DMS153 treated with DMSO at 0.1 percent for 48 hours (cell line): ENCODE data around the gene EHD4.

Experiments
- DNase-seq: peaks from one replicate; lab custom pipeline; 2025; ENCODE audit not compliant: unreplicated experiment; lab: John Stamatoyannopoulos, UW

Gene EHD4

DNA sequence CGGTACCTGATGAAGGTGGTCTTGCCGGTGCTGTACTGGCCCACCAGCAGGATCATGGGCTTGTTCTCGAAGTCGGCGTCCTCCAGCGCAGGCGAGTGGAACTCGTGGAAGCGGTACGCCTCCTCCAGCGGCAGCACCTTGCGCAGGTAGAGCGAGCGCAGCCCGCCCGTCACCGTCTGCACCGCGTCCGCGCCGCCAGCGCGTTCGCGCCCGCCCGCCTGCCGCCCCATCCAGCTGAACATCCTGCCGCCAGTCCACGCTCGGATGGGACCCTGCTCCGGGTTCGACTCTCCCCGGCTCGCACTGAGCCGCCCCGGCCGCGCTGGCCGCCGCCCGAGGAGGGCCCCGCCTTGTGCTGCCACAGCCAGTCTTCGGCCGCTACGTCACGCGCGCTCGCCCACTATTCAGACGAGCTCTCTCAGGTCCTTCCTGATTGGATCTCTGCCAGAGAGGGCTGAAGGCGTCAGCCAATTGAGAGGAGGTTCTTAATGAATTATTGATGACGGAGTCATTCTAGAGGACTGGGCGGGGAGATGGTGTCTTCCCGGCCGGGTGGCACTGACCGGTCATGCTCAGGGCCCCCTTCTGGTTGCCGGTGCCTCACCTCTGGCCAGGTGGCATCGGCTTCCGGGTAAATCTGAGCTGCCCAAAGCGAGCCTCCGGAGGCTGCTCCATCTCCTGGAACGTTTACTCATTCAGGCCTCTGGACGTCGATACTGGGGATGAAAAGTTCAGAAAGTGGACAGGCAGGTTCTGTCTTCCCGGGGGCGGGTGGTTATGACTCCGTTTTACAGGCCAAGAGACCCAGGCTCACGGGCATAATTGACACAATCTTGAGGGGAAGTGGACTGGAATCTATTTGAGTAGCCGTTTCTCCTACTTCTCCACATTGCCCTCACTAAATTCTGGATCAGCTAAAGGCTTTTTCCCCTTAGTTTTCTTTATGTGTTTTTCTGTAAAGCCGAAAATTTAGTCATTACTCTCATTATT is at the start of gene EHD4:
EHD4 (minus strand) TSS at position 305 of the 990 bp plus-strand sequence; CDS start at position 242, 63 bp downstream.
- DNase-seq: peak; percentile 65

DNA sequence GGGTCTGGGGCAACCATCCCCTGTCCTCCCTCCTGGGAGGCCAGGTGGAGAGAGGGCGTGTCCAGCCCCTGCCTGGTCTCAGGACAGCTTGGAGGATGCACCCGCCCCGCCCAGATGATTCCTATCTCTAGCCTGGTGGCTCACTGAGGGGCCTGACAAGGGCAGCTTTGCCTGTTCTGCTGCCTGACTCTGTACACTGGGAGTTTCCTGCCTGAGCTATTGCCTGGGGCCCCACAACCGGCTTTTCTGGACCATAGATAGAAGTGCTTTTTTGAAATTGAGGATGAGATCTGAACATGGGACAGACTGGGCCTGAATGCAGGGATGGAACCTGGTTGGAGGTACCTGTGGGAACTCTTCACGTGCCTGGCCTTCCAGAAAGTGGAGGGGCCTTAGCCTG is 49.2 kb upstream of the EHD4 start:
- DNase-seq: no peak

- no peak for DNase-seq
Measured at GRCh38 chr15:42020713-42021273, 48.4 kb upstream of the EHD4 start, which contains the start of gene PLA2G4E. PLA2G4E (minus strand) TSS chr15:42021042; CDS start chr15:42021030, 12 bp downstream.

- DNase-seq: no peak
Measured at GRCh38 chr15:42018306-42019224, 46.2 kb upstream of the EHD4 start.

GRCh38 chr15:42016971-42017370 is 44.6 kb upstream of the EHD4 start:
- DNase-seq: no peak

GRCh38 chr15:42014406-42014805 is 42.0 kb upstream of the EHD4 start:
- DNase-seq: no peak

DNA sequence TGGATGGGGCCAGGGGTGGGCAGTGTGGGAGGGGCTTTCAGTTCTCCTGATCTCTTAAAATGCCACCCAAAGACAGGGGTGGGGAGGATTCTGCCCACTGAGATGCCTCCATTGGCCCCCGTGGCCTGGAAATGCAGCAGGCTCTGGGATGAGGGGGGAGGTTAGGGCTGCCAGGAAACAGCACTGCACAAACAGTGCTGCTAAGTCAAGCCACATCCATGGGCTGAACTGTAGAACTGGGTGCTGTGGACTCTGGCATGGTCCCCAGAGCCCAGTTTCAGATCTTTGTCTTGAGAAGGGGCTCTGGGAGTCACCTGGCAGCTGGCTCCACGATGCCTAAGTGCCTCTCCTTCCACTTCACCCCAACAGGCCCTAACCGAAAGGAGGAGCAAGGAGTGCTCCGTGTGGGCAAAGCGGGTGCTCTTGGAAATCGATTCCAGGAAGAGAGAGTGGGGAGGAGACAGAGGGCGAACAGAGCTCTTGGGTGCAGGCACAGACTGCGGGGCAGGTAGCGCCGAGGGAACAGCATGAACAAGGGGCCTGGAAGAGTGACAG is 40.6 kb upstream of the EHD4 start:
- DNase-seq: no peak

DNA sequence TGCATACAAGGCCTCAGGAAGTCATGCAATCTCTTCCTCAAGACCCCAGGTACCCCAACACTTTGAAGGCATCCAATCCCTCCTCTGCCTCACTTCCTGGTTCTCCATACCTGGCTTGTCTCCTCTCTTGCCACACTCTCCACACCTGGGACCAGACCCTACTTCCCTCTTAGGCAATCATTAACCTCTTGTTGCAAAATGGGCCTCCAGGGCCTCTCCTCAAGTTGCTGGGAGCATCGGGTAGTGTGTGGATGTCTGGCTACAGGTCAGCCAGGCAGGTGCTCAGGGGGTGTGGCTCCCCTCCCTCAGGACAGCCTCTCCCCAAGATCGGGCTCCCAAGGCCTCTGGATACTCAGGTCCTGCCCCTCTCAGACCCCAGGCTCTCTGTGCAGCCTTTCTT is 39.9 kb upstream of the EHD4 start:
- DNase-seq: no peak

- no peak for DNase-seq
Measured at GRCh38 chr15:42011074-42011473, 38.7 kb upstream of the EHD4 start.

GRCh38 chr15:42010434-42010833 is 38.1 kb upstream of the EHD4 start:
- DNase-seq: no peak

DNA sequence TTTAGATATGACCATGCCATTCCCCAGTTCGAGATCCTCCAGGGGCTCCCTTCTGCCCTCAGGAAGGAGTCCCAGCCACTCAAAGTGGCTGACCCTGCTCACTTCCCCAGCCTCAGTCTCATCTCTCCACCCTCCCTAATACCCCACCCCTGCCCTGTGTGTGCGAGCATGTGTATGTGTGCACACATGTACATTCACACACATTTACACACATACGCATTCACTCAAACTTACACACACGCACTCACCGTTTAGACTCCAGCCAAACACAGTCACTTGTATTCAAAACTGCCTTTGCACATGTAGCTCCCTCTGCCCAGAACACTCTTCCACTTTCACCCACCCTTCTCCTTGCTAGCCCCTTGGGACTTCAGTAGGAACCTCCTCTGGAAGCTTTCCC is 37.1 kb upstream of the EHD4 start:
- DNase-seq: no peak

DNA sequence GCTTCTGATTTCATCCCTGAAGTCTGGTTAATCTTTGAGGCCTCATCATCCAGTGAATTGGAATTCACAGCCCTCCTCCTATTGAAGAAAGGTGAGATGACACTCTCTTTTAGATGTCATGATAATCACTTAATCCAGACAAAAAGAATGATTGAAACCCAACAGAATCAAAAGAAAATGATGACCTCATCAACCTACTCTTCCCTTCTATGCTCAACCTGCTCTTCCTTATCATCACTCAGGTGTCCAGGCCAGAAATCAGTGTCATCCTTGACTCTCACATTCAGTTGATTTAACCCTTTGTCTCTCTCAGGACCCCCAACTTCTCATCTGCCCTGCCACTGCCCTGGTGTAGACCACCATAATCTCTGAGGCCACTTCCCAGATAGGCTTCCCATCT is 36.7 kb upstream of the EHD4 start:
- DNase-seq: no peak

- no peak for DNase-seq
Measured at GRCh38 chr15:42007386-42007785, 35.0 kb upstream of the EHD4 start.

DNA sequence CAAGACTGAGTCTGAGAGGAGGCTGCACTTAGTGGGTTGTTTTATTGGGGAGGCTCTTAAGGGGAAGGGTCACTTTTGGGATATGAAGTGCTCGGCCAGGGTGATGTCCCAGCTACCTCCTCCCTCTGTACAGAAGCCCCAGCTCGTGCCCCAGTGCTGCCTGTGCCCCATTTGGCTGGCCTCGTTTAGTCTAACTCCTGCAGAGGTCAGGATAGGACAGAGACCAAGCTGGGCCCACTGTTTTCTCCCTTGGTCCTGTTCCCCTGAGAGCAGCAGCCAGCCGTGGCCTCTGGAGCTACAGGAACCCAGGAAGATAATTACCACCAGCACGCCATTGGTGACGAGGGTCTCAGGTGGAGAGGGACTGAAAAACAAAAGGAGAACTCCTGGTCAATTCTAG is 30.0 kb upstream of the EHD4 start:
- no peak for DNase-seq

DNA sequence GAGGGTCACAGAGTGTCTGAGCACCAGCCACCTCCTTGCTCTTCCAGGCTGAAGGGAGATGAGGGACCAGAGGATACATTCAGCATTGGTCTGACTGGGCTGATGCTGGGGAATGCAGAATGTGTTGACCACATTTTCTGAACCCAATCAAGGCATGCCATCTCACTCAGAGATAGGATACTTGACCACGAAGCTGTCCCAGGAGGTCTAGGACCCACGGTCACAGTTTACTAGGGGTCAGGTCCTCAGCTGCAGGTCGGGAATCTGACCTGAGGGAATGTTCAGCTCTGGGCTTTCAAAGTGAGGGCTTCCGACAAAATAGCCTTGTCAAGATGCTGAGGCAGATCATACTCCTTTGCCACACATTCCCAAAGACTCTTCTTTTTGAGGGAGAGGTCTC is 28.9 kb upstream of the EHD4 start:
- DNase-seq: no peak

DNA sequence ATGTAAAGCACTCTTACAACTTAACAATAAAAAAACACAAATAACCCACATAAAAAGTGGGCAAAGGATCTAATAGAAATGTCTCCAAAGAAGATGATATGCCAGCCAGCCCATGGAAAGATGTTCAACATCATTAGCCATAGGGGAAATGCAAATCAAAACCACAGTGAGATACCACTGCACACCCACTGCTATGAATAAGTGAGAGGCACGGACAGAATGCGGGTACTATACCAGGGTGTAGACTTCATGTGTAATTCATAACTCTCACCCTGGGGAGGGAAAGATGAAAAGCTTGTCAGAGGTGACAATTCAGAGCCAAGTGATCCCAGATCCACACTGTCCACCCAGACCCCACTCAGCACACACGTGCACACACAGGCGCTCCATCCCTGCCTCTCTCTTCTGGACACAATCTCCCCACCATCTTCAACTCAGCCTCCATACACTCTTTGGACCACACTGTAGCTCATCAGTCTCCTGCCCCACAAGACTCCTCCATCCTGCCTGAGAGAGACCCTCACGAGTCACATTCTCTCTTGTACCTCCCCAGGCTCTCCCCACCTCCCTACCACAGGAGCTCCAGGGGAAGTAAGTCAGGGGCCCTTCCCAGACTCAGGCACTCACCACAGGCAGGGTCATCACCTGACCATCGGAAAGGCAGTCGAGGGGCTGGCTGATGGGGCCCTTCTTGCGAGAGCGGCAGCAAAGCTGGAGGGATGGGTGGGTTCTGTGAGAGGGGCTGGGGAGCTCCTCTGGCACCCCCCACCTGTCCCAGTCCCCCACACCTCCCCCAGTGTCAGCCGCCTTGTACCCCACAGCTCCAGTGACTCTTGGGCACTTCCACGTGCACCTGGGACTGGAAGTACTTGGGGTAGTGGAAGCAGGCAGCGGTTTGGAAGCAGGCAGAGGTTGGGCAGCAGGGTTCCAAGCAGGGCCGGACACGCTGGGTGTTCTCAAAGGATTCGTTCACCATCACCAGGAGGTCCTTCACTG is 27.2 kb upstream of the EHD4 start:
- DNase-seq: no peak

DNA sequence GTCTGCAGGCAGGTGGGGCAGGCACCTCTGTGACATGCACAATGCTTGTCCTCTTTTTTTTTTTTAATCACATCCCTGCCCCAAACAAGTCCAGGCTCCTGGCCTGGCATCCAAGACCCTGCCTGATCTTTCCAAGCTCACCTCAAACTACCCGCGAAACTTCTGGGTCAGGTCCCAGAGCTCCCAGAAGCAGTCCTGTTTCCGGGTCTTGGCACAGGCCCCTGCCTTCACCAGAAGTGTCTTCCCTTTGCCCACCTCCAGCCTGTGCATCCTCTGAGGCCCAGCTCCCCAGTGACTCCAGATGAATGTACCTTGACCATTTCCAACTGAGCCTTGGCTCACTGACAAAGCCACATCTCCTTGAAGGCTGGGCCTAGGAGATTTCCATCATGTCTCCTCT is 25.5 kb upstream of the EHD4 start:
- DNase-seq: no peak

DNA sequence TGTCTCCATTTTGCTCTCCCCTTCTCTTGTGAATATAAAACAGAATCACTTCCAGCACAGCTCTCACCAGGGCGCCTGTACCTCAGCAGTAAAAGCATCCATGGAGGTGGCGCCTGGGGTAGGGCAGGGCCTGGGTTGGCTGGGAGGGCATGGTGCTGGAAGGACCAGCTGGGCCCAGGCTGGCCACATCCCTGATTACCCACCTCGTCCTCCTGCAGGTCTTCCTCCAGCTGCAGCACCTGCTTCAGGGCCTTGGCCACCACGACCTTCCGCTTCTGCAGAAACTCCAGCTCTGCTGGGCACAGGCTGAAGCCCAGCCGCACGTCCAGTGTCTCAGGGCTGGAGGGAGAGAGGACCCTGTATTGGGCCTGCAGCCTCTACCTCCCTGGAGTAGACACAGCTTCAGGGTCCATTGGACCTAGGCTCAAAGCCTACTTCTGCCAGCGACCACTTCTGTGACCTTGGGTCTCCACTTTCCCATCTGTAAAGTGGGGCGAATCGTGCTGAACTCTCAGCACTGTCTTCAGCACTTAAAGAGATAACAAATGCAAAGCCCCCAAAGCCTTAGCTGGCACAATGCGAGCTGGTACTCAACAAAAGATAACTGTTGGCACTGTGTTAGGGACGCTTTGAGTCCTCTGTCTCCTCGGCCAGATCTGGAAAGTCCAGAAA is 24.7 kb upstream of the EHD4 start:
- no peak for DNase-seq

GRCh38 chr15:41996376-41996775 is 24.0 kb upstream of the EHD4 start:
- DNase-seq: no peak
